GM18861 (cell line): ENCODE results near the gene AQP6.

Experiments
- ATAC-seq: cut with Tn5 transposase; IDR thresholded peaks from one replicate; pipeline ENCODE4 v1.9.1; 2021; ENCODE audit not compliant: unreplicated experiment

Gene AQP6

DNA sequence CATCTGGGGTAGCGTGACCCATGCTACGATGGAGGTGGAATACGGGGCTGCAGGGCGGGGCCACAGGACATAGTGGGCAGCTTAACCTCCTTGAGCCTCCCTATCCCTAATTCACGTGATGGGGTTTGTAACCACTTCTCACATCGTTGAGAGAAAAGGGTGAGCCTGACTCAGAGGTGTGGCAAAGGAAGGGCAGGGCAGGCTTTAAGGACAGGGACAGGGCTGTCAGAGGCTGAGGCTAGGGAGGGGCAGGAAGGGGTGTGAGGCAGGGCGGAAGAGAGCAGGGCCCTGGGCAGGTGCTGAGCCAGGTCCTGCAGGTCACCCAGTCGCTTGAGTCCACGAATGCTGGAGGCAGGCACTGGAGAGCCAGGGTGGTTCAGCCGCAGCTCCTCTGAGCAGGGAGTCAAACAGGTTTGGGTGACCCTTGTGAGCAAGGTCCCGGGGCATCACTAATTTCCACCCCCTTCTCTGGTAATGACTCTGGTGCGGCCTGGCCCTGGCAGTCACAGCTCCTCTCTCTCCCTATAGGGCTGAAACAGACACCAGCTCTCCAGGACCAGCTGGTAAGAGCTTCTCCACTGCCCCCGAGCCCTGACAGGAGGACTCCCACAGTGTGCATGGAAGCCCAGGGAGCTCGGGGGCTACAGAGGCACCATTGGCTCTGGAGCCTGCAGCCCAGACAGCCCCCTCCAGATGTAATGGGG lies 29.7 kb upstream of the AQP6 start:
- ATAC-seq: no peak

DNA sequence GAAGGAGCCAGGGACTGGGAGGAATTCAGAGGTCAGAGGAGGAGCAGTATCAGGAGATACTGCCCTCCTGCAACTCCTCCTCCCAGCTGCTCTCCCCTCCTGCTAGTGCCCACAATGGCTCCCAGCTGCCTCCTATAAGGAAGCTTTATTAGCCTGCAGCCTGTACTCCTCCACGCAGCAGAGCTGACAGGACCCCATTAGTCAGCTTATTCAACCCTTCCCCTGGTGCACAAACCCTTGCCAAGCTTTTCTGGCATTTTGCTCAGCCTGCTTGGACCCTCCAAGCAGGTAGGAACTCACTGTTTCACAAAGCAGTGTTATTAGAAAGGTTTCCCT lies 29.2 kb upstream of the AQP6 start:
- no peak for ATAC-seq

DNA sequence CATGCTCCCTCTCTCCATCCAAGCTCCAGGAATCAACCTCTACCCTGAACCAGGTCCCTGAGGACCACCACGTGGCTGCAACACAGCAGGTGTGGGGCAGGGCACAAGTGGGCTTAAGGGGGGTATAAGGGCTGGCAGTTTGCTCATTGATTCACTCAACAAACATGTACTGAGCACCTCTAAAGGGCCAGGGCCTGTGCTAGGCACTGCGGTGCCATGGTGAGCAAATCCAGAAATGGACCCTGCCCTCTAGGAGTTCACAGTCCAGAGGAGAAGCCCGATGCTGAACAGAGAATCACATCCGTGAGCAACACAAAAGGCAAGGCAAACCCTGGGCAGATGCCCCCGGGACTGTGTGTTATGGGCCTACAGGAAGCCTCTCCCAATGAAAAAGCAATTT lies 28.7 kb upstream of the AQP6 start:
- no peak for ATAC-seq

DNA sequence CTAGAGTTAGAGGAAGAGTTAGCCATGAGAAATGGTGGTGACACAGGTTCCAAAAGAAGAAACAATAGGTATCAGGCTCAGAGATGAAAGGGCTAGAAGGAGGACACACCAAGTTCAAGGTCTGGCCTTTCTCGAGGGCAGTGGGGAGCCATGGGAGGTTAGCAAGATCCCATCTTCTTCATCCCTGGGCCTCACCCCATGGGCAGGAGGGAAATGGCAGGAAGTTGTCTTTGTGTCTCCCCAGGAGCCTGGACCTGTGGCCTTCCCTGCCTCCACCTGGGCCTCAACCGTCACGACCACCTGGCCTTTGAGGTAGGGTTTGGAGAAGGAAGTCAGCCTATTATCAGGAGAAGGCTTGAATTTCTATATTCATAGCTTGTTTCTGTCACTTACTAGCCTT lies 28.0 kb upstream of the AQP6 start:
- ATAC-seq: no peak

DNA sequence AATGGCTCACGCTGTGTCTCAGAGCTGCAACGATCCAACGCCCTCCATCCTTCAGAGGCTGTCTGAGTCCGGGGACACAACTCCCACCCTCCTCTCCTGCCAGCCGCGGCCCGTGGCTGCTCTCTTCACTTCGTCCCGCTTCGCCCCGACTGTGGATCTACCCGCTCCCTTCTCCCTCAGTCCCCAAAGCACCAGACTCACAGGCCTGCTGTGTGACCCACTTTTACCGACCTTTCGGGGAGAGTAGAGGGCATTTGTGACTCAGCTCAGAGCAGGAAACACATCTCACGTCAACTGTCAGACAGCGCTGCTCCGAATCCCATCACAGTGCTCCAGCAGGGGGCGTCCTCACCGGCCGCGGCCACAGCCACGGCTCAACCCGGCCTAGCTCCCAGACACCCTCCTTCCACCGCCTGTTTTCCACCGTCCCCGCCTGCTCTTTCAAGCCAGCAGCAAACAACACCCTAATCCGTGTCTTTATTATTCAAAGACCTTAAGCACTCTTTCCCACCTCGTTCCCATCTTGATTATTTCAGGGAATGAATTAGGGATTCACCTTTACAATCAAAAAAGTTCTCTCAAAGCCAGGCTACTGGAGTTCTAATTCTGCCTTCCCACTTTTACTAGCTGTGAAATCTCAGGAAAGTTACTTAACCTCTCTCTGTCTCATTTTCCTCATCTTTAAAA lies 27.2 kb upstream of the AQP6 start:
- ATAC-seq: peak; percentile 76

DNA sequence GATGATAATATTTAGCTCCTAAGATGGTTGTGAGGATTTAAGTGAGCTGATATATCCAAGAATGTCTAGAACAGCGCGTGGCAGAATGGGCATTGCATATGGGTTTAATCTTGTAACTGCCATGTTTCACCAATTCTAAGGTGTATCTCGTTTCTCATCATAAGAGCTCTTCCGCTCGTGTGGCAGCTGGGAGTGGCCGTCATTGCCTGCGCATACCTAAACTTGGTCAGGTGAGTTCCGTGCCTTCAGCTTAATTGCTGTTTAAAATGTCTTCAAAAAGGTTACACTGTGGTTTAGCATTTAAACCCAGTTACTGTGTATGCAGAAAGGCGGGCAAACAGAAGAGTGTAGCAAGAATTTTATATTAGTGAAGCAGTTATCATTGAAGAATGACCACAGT lies 26.7 kb upstream of the AQP6 start:
- no peak for ATAC-seq

DNA sequence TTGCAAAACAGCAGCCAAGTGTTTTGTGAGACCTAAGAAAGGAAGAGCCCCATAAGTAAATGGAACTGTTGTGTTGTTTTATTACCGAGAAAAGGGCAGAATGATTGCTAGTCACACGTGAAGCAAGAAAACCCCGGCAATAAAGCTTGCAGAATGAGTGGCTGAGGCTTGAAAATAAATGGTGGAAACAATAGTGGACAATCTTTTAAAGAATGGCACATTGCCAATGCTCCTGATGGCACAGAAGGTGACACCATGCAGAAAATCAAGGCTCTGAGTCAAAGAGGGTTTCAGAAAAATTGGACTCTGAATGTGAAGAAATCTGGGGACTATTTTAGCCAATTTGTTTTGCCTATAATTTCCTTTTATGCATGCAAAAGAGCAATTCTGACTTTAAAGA lies 26.2 kb upstream of the AQP6 start:
- no peak for ATAC-seq

DNA sequence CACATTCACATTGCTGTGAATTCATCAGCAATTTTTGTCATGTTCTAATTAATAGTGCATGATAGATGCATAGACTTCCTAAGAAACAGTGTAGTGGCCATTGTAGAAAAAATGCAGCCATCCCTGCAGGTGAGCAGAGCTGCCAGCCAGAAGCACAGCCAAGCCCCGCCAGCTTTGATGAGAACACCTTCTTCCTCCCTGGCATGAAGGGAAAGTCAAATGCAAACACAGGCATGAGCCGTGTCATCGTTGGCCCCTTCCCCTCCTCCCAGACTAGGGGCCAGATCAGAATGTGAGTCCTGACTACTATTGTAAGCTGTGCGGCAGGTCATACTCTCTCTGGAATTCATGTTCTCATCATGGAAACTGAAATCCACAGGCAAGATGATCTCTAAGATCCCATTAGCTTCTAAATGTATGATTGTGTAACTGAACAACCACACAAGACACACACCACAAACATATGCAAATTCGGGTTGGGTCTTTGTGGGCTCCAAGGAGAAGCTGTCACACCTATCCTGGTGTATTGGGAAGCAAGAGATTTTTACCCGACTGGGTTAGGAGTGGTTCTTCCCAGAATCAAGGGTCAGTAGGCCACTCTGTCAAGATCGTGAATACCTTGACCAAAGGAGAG lies 25.0 kb upstream of the AQP6 start:
- no peak for ATAC-seq

DNA sequence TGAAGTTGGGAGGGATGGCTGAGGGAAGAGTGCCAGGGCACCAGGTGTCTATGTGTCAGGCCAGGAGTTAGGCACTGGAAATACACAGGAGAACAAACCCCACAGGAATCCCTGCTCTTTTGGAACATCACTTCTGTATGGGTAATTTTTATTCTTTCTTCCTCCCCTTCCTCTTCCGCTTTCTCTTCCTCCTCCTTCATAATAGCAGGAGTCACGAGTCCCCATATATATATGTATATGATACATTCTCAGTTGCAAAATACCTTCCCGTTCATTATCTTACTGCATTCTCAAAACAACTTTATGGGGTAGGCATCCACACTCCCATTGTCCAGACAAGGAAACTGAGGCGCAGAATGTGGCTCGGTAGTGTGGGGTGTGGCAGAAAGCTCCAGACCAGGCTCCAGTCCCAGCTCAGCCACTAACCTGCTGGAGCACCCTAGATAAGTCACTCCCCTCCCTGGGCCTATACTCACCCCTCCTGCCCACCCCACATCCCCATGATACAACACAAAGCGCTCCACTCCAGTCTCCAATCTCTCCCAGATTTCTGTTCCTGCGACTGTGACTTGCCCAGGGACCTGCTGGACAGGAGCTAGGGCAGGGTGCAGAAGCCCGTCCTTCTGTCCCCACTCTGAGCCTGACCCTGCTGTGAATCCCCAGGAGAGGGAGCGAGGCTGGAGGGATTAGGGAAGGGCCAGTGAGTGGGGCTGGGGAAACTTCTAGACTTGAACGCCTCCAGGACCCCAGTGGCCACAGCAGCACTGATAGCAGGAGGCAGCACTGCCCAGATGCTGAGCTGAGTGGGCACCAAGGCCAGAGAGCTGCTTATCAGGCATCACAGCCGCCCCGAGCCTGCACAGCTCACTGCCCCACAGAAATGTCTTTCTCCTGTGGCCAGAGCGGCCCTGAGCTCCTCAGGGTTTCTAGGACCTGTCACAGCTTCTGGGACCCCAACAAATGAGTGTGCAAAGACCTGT lies 23.6 kb upstream of the AQP6 start:
- ATAC-seq: no peak

DNA sequence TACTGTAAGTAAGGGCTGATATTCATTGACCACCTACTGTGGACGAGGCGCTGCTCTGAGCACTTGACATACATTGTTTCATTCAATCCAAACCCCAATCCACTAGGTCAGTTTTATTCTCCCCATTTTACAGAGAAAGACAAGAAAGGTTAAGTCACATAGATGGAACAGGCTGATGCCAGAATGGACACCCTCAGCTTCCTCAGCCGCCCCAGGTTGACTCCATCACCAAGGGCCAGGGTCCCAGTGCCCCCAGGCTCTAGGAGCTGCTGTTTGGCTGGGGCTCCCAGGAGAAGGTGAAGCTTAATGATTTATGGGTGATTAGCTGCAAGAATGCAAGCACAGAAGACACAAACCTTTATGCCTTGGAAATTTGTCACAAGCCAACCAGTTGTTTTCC lies 22.9 kb upstream of the AQP6 start:
- no peak for ATAC-seq

DNA sequence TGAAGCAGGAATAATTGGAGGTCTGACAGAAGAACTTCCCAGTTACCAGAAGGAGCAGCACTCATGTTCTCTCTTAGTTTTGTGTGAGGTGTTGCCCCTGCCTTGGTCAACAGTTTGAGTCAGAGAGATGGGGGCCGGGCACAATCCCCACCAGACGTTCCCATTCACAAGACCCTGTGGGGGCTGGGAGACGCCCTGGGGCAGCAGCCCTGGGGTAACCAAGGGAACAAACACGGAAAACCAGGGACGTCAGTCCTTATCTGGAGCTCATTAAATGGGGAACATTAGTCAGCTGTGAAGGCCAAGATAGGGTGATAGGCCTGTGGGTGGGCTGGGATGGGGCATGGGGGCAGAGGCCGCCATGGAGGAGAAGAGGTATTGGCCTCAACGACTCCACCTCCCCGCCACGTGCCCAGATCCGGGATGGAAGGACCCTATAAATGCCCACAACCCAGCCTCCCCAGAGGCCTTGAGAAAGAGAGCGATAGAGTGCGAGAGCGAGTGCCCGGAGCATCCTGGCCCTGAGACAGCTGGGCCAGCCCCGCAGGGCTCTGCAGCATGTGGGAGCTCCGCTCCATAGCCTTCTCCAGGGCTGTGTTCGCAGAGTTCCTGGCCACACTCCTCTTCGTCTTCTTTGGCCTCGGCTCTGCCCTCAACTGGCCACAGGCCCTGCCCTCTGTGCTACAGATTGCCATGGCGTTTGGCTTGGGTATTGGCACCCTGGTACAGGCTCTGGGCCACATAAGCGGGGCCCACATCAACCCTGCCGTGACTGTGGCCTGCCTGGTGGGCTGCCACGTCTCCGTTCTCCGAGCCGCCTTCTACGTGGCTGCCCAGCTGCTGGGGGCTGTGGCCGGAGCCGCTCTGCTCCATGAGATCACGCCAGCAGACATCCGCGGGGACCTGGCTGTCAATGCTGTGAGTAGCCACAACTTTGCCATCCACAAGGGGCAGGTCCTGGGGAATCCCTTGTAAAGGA lies 22.2 kb upstream of the AQP6 start, which contains the start of gene AQP2:
TSS of gene AQP2 (plus strand) at position 465 of the 979 bp plus-strand sequence. CDS start at position 559, 94 bp downstream.
- ATAC-seq: no peak

DNA sequence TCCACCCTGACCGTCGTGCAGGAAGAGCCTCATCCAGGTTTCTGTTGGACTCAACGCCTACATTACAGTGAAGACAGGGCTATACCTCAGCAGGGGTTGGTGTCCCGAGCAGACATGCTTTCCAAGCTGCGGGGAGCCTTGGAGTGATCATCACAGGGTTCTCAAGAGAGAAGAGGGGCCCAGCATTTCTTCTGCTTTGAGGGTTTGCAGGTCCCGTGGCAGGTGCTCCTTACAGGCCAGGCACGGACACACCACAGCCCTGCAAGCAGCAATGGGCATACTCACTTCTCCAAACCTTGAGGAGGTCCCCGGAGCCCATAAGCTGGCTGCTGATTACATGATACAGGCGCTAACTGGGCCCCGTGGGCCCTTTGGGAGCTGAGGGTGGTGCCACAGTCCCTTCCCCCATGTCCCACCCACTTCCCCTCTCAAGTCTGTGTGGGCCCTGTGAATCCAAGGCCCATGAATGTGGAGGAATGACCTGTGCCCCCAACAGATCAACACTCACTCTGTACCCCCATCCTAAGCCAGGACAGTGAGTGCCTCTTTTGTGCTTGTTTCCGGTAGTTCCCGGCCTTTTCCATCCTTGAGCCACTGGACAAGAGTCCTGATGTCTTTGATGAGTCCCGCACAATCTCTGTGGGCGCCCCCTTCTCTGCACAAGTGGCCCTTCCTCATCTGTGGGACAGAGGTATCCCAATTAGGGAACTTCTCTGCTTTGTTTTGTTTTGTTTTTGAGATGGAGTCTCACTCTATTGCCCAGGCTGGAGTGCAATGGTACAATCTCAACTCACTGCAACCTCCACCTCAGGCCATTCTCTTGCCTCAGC lies 21.1 kb upstream of the AQP6 start:
- ATAC-seq: no peak

DNA sequence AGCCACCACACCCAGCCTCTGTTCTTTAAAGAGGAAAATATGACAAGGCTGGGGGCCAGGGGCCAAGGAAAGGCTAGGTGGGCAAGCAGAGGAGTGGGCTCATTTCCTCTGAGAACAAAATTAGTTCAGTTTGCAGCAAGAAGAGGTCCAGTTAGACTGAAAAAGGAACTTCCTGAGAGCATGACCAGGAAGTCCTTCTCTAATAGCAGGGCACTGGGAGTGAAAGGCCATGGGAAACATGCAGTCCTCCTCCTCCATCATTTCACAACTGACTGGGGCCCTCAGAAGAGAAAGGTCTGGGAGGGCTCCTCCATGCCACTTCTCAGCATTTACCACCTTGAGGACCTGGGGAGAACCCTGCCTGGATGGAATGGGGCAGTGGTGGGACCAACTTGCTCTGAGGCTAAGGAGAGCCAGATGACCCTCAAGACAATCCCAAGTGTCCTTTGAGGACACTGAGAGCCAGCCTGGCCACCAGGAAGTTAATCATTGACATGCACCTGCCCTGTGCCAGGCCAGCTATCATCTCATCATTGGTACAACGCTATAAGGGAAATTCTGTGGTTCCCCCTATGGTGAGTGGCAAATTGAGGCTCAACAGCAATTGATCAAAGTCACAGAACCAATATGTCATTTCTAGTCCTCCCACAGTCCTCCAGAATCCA lies 20.2 kb upstream of the AQP6 start:
- ATAC-seq: no peak

DNA sequence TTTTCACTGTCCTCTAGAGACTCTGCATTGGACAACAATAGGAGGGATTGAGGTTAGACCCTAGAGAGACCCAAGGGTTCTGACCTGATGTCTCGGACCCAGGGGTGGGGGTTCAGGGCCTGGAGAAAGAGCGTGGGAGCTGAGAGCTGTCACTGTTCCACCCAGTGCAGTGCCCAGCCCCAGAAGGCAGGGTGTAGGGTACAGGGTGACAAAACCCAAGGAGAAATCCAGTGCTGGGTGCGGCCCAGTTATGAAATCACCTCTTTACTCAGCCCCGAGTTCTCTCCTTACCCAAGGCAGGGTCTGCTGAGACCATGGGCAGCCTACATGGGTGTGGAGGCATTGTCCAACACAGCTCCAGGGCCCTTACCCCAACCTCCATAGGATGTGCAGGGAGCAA lies 19.6 kb upstream of the AQP6 start:
- ATAC-seq: no peak

DNA sequence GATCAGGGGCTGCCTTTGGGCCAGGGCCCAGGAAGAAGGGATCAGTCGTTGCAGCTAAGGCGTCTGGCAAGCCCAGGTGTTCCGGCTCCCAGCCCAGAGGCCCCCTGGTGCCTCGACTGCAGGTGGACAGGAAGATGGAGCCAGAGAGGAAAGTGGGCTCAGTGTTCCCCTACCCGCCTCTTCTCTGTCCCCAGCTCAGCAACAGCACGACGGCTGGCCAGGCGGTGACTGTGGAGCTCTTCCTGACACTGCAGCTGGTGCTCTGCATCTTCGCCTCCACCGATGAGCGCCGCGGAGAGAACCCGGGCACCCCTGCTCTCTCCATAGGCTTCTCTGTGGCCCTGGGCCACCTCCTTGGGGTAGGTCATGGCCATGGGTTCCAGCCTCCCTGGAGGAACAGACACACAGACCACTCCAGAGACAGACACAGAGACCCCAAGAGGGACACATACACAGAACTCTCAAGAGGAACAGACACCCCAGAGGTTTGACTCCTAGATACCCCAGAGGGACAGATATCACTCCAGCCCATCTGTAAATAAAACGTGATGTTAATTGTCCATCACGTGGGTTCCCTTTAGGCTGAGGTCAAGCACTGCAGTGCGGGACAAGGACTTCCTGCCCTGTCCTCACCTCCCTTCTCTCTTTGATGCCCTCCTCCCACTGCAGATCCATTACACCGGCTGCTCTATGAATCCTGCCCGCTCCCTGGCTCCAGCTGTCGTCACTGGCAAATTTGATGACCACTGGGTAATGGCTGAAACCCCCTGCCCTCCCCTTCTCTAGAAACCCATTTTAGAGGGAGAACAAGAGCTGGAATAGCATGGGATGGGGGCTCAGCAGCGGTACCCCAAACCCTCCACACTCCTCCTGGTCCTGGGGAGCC lies 18.5 kb upstream of the AQP6 start:
- ATAC-seq: no peak

DNA sequence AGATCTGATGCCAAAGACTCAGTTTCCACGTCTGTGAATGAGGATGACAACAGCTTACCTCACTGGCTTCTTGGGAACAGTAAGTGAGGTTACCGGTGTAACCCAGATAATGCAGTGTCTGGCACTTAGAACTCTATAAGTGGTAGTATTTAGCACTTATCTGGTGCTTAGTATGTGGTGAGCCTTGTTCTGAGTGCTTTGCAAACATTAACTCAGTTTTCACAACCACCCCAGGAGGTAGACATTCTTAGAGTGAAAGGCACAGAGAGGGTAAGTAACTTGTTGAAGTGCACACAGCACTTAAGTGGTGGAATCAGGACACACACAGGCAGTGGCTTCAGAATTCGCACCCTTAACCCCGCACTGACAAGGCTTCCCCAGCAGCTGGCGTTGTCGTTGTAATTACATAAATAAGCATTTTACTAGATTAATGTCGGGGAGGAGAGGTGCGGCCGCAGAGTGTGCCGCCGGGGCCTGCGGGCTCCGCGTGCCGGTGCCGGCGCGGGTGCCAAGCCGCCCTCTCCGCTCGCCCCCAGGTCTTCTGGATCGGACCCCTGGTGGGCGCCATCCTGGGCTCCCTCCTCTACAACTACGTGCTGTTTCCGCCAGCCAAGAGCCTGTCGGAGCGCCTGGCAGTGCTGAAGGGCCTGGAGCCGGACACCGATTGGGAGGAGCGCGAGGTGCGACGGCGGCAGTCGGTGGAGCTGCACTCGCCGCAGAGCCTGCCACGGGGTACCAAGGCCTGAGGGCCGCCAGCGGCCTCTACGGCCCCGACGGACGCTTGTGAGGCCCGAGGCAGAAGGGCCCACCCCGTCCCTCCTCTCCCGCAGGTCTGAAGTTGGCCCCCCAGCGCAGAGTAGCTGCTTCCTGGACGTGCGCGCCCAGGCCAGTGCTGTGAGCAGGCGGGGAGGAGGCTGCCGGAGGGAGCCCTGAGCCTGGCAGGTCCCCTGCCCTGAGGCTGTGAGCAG lies 17.6 kb upstream of the AQP6 start:
- no peak for ATAC-seq
